Bronchial epithelial cell (primary cell): ENCODE measurements around the gene WDR91. TPM values are rescaled to one million over a fixed set of nuclear protein-coding genes. Genes with fewer than 3 reads are reported as not detected.

ENCODE experiments used
- DNase-seq: peaks from one replicate; pipeline ENCODE4 v3.0.0-alpha.2; 2010; ENCODE audit warnings: low read depth
- FAIRE-seq: peaks from 2 replicates; lab custom pipeline; 2011; peaks lifted over from hg19 to GRCh38; lab: Jason Lieb, UNC
- H3K27me3 ChIP-seq: 2 replicates; pipeline ENCODE4 v1.5.1; 2011; ENCODE audit warnings: low read length; ENCODE audit not compliant: control insufficient read depth, insufficient read depth
- H3K36me3 ChIP-seq: 2 replicates; pipeline ENCODE4 v1.5.1; 2011; ENCODE audit warnings: low read length; ENCODE audit not compliant: control insufficient read depth, insufficient read depth
- H3K4me3 ChIP-seq: 2 replicates; pipeline ENCODE4 v1.5.1; 2011; ENCODE audit warnings: mild to moderate bottlenecking, low read depth, low read length, control low read depth
- CTCF ChIP-seq: IDR thresholded peaks from 2 replicates; pipeline ENCODE4 v1.5.1; 2011; ENCODE audit warnings: mild to moderate bottlenecking, moderate library complexity, low read length, control low read depth, inconsistent platforms; ENCODE audit not compliant: insufficient read depth, severe bottlenecking
- total RNA-seq: library from RNA; depleted of rRNA; stranded (reverse); fragments of >200 nt; gene quantifications from 2 replicates; pipeline ENCODE4 v1.2.1, GENCODE V29; 2014

The WDR91 gene
- total RNA-seq, 1 donor from 2014 or later, result 4.7 TPM

GRCh38 chr7:135194494-135195095, 16.7 kb downstream of the WDR91 start:
- FAIRE-seq (no peak), DNase-seq (no peak)
- H3K27me3 ChIP-seq, result no peaks in the 10 kb centered on the region
- no peak overlapping the region for H3K4me3 ChIP-seq
- peaks cover 21% of the 10 kb centered on the region for H3K36me3 ChIP-seq
- TF ChIP-seq CTCF, result no peak

GRCh38 chr7:135193615-135194081, 17.7 kb downstream of the WDR91 start:
- TF ChIP-seq CTCF, result no peak
- DNase-seq (peak; percentile 74), FAIRE-seq (peak; percentile 73)
- no peak overlapping the region for H3K4me3 ChIP-seq
- H3K27me3 ChIP-seq, result no peaks in the 10 kb centered on the region
- peaks cover 24% of the 10 kb centered on the region for H3K36me3 ChIP-seq

- peak; percentile 77 for DNase-seq
- Histone ChIP-seq H3K27me3 (no peaks in the 10 kb centered on the region), H3K4me3 (no peak overlapping the region), H3K36me3 (peaks cover 28% of the 10 kb centered on the region)
- no peak for TF ChIP-seq CTCF
- FAIRE-seq, result no peak
Observed at GRCh38 chr7:135192914-135193536, 18.3 kb downstream of the WDR91 start.

- no peak for TF ChIP-seq CTCF
- FAIRE-seq (no peak), DNase-seq (peak; percentile 73)
- Histone ChIP-seq H3K36me3 (peaks cover 29% of the 10 kb centered on the region), H3K4me3 (no peak overlapping the region), H3K27me3 (no peaks in the 10 kb centered on the region)
Observed at GRCh38 chr7:135190703-135191102, 20.6 kb downstream of the WDR91 start.

GRCh38 chr7:135189961-135190360, 21.4 kb downstream of the WDR91 start:
- FAIRE-seq (peak; percentile 76), DNase-seq (peak; percentile 48)
- no peak for TF ChIP-seq CTCF
- Histone ChIP-seq H3K27me3 (no peaks in the 10 kb centered on the region), H3K36me3 (peaks cover 29% of the 10 kb centered on the region), H3K4me3 (no peak overlapping the region)
